GM21528 (cell line): Measurements from ENCODE around the gene PDE4DIP.
"Not testable (repeated sequence)": the region's sequence is repeated elsewhere in the genome, so short reads cannot be mapped to it uniquely, and the experiment has no call there.

Experiments used
- ATAC-seq: cut with Tn5 transposase; IDR thresholded peaks from one replicate; pipeline ENCODE4 v1.9.1; 2021; ENCODE audit warnings: mild to moderate bottlenecking, moderate library complexity; ENCODE audit not compliant: unreplicated experiment, low FRiP score

PDE4DIP gene

GRCh38 chr1:148844220-148844619, at the start of gene PDE4DIP:
Gene PDE4DIP, plus strand, starts transcription at chr1:148844428. Its CDS starts 347 bp downstream, at chr1:148844775.
- ATAC-seq: not testable (repeated sequence)

GRCh38 chr1:148808268-148808928, 35.8 kb upstream of the PDE4DIP start:
- ATAC-seq: not testable (repeated sequence)

GRCh38 chr1:148808929-148809283, 35.3 kb upstream of the PDE4DIP start:
- not testable (repeated sequence) for ATAC-seq

- not testable (repeated sequence) for ATAC-seq
Measured at GRCh38 chr1:148822180-148822579, 22.0 kb upstream of the PDE4DIP start.

GRCh38 chr1:148823822-148824221, 20.4 kb upstream of the PDE4DIP start:
- ATAC-seq: not testable (repeated sequence)

DNA sequence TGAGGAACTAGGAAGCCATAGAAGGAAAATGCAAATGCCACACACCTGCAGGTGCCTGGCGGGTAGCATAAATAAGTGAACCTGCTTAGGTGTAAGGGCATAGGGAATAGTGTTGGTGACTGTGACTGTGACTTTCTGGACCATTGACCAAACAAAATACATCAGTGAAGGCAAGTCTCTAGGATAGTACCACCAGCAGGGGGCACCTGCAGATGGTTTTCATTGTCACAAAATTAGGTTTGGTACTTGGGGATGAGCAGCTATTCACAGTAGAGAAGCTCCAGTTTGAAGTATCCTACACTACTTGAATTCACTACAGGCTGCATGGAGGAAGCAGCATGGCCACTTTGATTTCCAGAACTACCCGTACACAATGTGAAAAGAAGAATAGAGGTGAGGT, 19.2 kb upstream of the PDE4DIP start:
- ATAC-seq: not testable (repeated sequence)

DNA sequence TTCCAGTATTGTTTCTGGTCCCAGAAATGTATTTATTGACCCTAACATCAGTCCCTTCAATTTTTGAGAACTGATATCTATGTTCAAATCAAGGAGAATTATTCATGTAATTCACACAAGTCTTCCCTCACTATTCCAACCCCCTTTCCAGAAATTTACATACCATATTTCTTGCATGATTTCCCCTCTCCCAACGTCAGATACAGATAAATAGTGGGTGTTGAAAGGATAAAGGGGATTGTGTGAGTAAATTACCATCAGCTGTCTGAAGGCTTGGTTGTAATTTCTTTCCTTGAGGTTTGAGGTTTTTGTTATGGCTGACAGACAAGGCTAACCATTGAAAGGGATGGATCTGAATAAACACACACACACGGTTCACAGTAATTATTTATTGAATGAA, 15.7 kb upstream of the PDE4DIP start:
- not testable (repeated sequence) for ATAC-seq

- ATAC-seq: not testable (repeated sequence)
Measured at GRCh38 chr1:148828962-148829361, 15.3 kb upstream of the PDE4DIP start.

- ATAC-seq: not testable (repeated sequence)
Measured at GRCh38 chr1:148829365-148829764, 14.9 kb upstream of the PDE4DIP start.

DNA sequence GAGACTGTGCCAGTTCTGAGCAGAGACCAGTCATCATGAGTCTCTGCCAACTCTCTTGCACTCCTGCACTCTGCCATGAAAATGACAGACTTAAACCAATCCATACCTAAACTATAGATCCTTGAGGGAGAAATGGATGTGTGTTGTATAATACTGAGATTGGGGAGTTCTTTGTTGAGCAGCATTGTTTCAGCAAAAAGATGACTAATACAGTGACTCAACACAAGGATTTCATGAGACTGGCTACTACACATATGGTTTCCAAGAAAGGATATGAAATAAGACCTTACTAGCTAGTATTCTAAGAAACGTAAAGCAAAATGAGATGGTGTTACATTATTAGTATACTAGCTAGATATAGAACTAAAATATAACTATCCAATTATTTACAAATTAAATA, 3.0 kb upstream of the PDE4DIP start:
- ATAC-seq: not testable (repeated sequence)

GRCh38 chr1:148844651-148845050, 423 bp downstream of the PDE4DIP start:
- ATAC-seq: not testable (repeated sequence)

DNA sequence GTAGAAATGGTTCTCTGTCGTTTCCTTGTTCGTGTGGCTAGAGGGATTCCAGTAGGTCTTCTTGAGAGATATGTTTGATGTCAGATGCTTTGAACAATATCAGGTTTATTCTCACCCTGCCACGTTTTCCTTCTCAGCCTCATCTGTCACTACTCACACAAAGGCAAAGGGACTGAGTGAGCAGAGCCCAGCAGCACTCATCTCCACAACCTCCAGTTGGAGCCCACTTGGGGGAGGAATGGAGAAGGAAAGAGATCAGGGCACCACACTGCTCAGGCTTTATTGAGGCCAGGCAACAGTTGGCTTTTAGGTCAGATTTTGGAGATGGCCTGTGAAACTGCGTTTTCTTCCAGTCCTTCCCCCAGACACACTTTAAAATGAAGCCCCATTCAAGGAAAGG, 840 bp downstream of the PDE4DIP start:
- not testable (repeated sequence) for ATAC-seq

DNA sequence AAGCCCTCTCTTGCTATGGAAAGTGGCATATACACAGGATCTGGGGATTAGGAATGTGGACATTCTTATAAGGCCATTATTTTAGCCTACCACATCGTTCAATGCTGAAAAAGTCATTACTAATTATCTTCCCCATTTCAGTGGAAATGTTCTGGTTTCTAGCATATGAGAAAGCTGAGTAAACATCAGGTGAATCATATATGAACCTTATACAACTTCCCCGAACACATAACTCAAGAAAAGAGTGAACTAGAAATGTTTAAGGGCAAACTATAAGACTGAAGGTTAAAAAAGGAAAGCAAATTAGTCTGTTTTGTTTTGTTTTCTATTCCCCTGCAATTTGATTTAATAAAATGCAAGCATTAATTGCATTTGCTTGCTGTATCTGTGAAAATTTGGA, 6.1 kb downstream of the PDE4DIP start:
- not testable (repeated sequence) for ATAC-seq

- not testable (repeated sequence) for ATAC-seq
Measured at GRCh38 chr1:148850840-148851239, 6.6 kb downstream of the PDE4DIP start.

GRCh38 chr1:148851684-148852083, 7.5 kb downstream of the PDE4DIP start:
- not testable (repeated sequence) for ATAC-seq

GRCh38 chr1:148853363-148853762, 9.1 kb downstream of the PDE4DIP start:
- ATAC-seq: not testable (repeated sequence)

DNA sequence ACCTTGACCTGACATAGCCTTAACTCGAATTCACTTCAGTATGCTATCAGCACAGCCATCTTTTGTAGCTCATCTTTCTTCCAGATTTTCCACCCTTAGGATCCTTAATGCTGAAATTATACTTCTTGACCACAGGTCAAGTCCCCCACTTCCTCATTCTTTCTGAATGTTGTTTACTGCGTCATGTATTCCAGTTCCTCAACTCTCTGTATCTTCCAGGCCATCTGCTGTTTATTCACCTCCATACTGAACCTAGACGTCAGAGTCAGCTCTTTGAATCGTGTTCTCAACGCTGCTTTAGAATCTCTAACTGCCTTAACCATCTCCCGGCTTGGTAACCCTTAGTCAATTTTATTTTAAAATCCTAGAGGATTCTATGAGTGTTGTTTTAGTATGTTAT, 9.8 kb downstream of the PDE4DIP start:
- not testable (repeated sequence) for ATAC-seq

- not testable (repeated sequence) for ATAC-seq
Measured at GRCh38 chr1:148855367-148855766, 11.1 kb downstream of the PDE4DIP start.

GRCh38 chr1:148860049-148860448, 15.8 kb downstream of the PDE4DIP start:
- ATAC-seq: not testable (repeated sequence)

DNA sequence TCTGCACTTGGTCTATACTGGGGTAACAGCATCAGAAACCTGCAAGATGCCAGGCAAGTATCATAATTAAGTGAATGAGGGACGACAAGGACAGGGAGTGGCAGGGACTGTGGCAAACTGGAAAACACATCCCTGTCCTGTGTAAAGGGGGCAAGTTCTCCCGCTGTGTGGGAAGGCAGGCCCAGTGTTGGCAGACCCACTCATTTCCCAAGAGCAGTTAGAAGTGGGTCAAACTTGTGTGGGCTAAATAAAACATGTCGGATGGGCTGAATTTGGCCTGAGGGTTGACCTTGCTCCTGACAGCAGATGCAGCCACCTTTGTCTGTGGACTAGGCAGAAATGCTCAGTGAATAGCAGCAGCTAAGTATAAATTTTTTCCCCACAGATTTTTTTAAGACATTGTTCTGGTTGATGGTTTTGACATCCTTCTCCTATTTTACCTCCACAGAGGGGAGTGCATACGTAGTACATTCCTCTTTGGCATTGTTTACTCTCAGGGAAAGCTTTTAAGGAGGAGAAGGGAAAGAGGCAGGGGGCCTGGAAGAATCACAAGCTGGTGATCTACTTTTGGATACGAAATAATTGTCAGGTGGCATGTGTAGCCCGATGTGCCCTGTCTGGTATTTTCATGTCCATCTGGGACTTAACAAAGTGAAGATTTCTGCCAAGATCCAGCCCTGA, 16.5 kb downstream of the PDE4DIP start:
- ATAC-seq: not testable (repeated sequence)

DNA sequence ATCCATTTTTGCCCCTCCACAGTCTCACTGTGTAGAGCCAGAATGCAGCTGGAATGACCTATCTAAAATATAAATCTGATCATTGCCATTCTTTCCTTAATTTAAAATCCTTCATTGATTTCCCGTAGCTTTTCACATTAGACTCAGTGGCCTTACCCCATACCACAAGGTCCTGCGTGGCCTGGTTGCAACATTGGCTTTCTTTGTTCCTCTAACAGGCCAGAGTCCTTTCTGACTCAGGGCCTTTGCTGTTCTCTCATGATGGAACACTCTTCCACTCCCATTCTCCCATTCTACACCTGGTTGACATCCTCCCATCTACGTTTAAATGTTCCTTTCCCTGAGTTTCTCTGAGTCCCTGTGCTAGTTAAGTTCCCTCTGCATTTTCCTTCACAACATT, 18.4 kb downstream of the PDE4DIP start:
- ATAC-seq: not testable (repeated sequence)
